Fibroblast of villous mesenchyme (primary cell): ENCODE measurements around the gene ANKFN1. TPM values are rescaled to one million over a fixed set of nuclear protein-coding genes. Genes with fewer than 3 reads are reported as not detected.

Experiments used
- DNase-seq: peaks from one replicate; pipeline ENCODE4 v3.0.0-alpha.2; 2010; ENCODE audit warnings: low read depth
- H3K4me3 ChIP-seq: 2 replicates; pipeline ENCODE4 v1.5.1; 2011; ENCODE audit warnings: low read depth, mild to moderate bottlenecking, low read length
- total RNA-seq: library from RNA; depleted of rRNA; stranded (reverse); fragments of >200 nt; gene quantifications from 2 replicates; pipeline ENCODE4 v1.2.3, GENCODE V29; 2012
- TF ChIP-seq, protein P1 (sequence below): IDR thresholded peaks from 2 replicates; pipeline ENCODE4 v1.5.1; 2012; ENCODE audit warnings: low read depth, mild to moderate bottlenecking, low read length; ENCODE audit not compliant: insufficient read depth

The ANKFN1 gene
- total RNA-seq, 1 donor = under 0.01 TPM

DNA sequence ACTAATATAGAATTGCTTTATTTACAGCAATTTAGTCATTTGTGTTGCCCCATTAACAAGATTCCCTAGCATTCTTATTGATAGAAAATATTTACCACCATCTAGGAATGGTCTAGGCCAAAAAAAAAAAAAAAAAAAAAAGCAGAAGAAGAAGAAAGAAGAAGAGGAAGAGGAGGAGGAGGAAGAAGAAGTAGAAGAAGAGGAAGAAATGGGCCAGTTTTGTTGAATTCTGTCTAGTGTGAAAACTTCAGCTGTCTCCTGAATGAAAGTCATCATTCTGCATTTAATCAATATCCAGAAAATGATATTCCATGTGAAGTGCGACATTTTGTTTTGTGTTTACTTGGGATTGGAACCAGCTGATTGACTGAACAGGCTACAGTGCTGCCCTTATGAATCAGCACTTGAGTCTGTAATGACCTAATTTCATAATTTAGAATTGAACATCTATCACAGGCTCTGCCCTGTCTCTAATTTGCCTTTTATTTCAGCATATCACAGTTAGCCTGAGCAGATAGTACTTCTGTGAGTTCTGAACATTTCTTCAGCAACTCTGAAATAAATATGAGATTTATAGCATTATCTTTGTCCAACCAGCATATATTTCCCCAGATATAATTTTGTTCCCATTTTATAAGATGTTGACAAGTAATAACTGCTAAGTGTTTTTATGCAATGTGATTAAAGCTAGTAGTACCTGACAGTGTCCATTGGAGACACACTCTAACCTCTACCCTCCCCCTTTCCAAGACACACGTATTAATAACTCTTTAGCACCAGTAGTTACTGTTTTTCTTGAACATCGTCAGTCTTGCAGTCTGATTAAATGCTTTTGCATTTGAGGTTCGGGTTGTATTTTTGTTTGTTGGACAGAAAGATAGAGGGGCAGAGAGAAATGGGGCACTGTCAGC, 5.9 kb downstream of the ANKFN1 start:
- no peak for DNase-seq
- H3K4me3 ChIP-seq = no peak overlapping the region
- TF ChIP-seq, protein P1, sequence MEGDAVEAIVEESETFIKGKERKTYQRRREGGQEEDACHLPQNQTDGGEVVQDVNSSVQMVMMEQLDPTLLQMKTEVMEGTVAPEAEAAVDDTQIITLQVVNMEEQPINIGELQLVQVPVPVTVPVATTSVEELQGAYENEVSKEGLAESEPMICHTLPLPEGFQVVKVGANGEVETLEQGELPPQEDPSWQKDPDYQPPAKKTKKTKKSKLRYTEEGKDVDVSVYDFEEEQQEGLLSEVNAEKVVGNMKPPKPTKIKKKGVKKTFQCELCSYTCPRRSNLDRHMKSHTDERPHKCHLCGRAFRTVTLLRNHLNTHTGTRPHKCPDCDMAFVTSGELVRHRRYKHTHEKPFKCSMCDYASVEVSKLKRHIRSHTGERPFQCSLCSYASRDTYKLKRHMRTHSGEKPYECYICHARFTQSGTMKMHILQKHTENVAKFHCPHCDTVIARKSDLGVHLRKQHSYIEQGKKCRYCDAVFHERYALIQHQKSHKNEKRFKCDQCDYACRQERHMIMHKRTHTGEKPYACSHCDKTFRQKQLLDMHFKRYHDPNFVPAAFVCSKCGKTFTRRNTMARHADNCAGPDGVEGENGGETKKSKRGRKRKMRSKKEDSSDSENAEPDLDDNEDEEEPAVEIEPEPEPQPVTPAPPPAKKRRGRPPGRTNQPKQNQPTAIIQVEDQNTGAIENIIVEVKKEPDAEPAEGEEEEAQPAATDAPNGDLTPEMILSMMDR = no peak

DNA sequence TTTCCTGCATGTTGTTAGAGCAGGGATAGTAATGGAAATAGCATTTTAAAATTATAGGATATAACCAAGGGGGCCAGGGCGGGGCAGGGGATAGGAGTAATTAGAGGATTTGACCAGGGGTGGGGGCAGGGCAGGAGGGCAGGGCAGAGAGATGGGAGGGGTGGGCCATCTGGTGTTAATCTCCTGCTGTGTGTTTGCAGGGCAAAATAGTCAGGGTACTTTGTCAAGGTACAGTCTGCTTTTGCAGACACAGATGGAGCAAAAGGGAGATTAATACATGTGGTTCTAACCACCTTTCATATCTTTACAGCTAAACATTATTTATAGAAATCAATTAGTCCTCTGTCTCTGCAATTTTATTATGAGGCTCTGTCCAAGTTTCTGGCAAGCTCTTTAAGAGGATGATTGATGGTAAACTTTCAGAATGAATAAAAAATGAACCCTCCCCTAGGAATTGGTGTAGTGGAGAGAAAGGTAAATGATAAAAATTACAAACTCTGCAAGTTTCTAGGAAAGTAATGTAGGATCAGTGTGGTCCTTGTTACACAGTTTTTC, 6.6 kb downstream of the ANKFN1 start:
- H3K4me3 ChIP-seq = no peak overlapping the region
- DNase-seq = no peak
- TF ChIP-seq, protein P1 = no peak

DNA sequence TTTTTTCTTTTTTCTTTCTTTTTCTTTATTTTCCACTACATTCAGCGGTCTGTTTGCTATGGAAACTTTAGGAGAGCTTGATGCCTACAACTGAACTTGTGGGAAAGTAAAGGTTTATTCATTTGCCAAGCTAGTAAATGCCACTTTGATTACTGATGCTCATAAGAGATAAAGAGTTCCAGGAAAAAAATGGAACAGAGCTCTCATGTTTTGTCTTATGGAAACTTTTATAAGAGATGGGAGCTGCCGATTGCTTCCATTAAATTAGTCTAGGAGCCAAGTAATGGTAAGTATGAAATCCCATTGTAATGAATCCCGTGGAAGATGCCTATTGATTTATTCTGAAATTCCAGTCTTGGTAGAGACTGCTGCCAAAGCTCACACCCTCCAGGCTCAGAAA, 7.1 kb downstream of the ANKFN1 start:
- TF ChIP-seq, protein P1 = no peak
- no peak for DNase-seq
- H3K4me3 ChIP-seq = no peak overlapping the region

DNA sequence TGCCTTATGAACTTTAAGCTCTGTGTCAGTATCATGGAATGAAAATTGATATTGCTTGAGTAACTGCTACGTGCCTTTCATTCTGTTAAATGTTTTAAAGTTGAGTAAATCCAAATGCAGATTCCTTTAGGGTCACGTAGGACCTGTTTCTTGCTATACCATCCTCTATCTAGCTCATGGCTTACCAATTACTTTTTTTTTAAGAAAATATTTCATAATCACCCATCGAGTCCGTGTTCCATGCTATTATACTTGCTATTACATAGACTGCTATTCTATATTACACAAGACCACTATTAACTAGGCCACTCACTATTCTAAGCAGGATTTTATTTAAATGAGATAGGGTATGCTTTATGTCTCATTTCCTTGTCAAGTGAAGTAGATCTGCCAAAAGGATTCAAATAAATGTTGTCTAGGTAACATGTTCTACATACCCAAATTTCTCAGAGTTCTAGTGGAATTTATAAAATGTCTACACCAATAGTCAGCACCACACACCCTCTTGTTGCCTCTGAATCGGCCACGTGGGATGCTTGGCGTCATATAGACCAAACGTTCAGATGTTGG, 11.9 kb downstream of the ANKFN1 start:
- TF ChIP-seq, protein P1 = no peak
- H3K4me3 ChIP-seq = no peak overlapping the region
- no peak for DNase-seq

DNA sequence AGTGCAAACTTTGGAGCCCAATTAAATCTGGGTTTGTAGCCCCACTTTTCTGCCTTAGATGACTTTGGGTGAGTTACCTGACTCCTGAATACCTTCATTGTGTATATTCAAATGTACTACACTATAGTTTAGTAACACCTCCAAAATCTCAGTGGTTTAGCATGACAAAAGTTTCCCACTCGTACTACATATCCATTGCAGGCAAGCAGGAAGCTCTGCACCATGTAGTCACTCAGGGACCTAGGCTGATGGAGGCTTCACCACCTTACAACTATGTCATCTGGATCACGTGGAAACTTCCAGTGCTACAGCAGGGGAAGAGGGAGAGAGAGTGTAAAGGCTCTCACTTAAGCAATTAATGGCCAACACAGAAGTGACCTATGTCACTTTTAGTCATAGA, 14.2 kb downstream of the ANKFN1 start:
- TF ChIP-seq, protein P1 = no peak
- H3K4me3 ChIP-seq = no peak overlapping the region
- no peak for DNase-seq

DNA sequence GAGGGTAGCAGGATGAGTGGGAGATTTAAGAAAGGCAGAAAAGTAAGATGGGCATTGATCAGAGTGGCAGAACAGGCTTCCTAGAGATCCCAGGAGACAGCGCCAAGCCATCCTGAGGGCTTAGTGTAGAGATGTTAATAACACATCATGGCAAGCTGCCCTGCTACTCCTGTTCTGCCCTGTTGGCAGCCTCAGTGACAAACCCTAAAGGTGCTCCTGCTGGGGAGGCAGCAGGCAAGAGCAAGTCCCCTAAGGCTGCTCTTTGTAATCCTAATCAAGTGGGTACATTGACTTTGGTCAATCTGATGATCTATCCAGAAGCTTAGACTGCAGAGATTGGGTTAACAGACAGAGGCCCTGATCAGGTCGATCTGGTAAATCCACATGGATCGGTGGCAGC, 16.3 kb downstream of the ANKFN1 start:
- DNase-seq = no peak
- TF ChIP-seq, protein P1 = no peak

More for the DNA sequence above, 16.3 kb downstream of the ANKFN1 start:
- no peak overlapping the region for H3K4me3 ChIP-seq
